Vagina (tissue), 2 donors: ENCODE data around the gene COL23A1. TPM values are rescaled to one million over a fixed set of nuclear protein-coding genes. Genes with fewer than 3 reads are reported as not detected.

Experiments
- DNase-seq, 2 donors: peaks; one replicate each; pipeline ENCODE4 v3.0.0-alpha.2; 2017; ENCODE audit errors: extremely low spot score in 2 of 2
- H3K27ac ChIP-seq: fragments of 200-600 bp; sonication (generic); one replicate; pipeline ENCODE4 v1.5.1; 2019
- H3K27me3 ChIP-seq: fragments of 200-600 bp; sonication (generic); one replicate; pipeline ENCODE4 v1.5.1; 2019
- H3K36me3 ChIP-seq, 2 donors: fragments of 200-600 bp; sonication (generic); one replicate each; pipeline ENCODE4 v1.5.1; 2017 to 2019
- H3K4me1 ChIP-seq: fragments of 200-600 bp; sonication (generic); one replicate; pipeline ENCODE4 v1.5.1; 2019
- H3K4me3 ChIP-seq, 2 donors: fragments of 200-600 bp; sonication (generic); 1 replicate in 1 of 2; 2 replicates in 1 of 2; pipeline ENCODE4 v1.5.1; 2016 to 2019
- H3K9me3 ChIP-seq: fragments of 200-600 bp; sonication (generic); one replicate; pipeline ENCODE4 v1.5.1; 2019
- CTCF ChIP-seq, 3 experiments: fragments of 450-650 bp in 2 of 3; fragments of 200-600 bp in 1 of 3; sonication (generic) in 1 of 3; IDR thresholded peaks; one replicate each; pipeline ENCODE4 v1.5.1; 2017 to 2019; ENCODE audit warnings: antibody characterized with exemption in 3 of 3, mild to moderate bottlenecking in 2 of 3, moderate library complexity in 2 of 3
- POLR2A ChIP-seq, 2 donors: fragments of 450-650 bp; IDR thresholded peaks; one replicate each; pipeline ENCODE4 v1.6.1; 2017; ENCODE audit warnings: antibody characterized with exemption in 2 of 2, mild to moderate bottlenecking in 2 of 2, moderate library complexity in 2 of 2
- POLR2AphosphoS5 ChIP-seq, 2 donors: sonication (generic); formaldehyde crosslinking; IDR thresholded peaks; one replicate each; pipeline ENCODE4 v1.9.0; 2017; ENCODE audit warnings: antibody characterized with exemption in 2 of 2, mild to moderate bottlenecking in 2 of 2, low read depth in 1 of 2; ENCODE audit not compliant: insufficient read depth in 1 of 2
- intact Hi-C: fragments of 100-400 bp; cut with DNase I; formaldehyde crosslinking; loops from one replicate; pipeline ENCODE4 v1.15.1; 2023
- total RNA-seq: library from RNA; depleted of rRNA; stranded (reverse); fragments of >200 nt; gene quantifications from one replicate; pipeline ENCODE4 v1.2.3, GENCODE V29; 2016

Gene COL23A1
- total RNA-seq, 1 donor from 2014 or later, result 3.7 TPM

- H3K9me3 ChIP-seq, result no peaks in the 10 kb centered on the region
- H3K27me3 ChIP-seq, result no peaks in the 10 kb centered on the region
- H3K4me1 ChIP-seq, result no peaks in the 10 kb centered on the region
- no peak for DNase-seq
- TF ChIP-seq POLR2A (IDR thresholded peaks at IDR 0.05) (no peak), CTCF (IDR thresholded peaks at IDR 0.05) (no peak), POLR2AphosphoS5 (IDR thresholded peaks at IDR 0.05; ENCODE audit: insufficient read depth in 1 of 2, low read depth in 1 of 2) (no peak)
- no peaks in the 10 kb centered on the region for H3K36me3 ChIP-seq
- H3K27ac ChIP-seq, result no peak overlapping the region
- no peak overlapping the region for H3K4me3 ChIP-seq
- intact Hi-C loops, result no loop called here
These were observed 225.9 kb downstream of the COL23A1 start for GRCh38 chr5:178364326-178364675.

- Histone ChIP-seq H3K9me3 (no peaks in the 10 kb centered on the region), H3K4me1 (no peaks in the 10 kb centered on the region), H3K36me3 (no peaks in the 10 kb centered on the region), H3K27ac (no peak overlapping the region), H3K4me3 (no peak overlapping the region), H3K27me3 (no peaks in the 10 kb centered on the region)
- intact Hi-C loops, result no loop called here
- TF ChIP-seq POLR2AphosphoS5 (IDR thresholded peaks at IDR 0.05; ENCODE audit: insufficient read depth in 1 of 2, low read depth in 1 of 2), result no peak
- no peak for TF ChIP-seq CTCF (IDR thresholded peaks at IDR 0.05)
- no peak for TF ChIP-seq POLR2A (IDR thresholded peaks at IDR 0.05)
- no peak for DNase-seq
These were observed 226.5 kb downstream of the COL23A1 start for GRCh38 chr5:178363501-178364325.

- intact Hi-C loops, result no loop called here
- Histone ChIP-seq H3K4me3 (no peak overlapping the region), H3K9me3 (no peaks in the 10 kb centered on the region), H3K27ac (no peak overlapping the region), H3K27me3 (no peaks in the 10 kb centered on the region), H3K36me3 (no peaks in the 10 kb centered on the region), H3K4me1 (peaks cover 6% of the 10 kb centered on the region)
- no peak for DNase-seq
- TF ChIP-seq CTCF (IDR thresholded peaks at IDR 0.05), result no peak
- no peak for TF ChIP-seq POLR2AphosphoS5 (IDR thresholded peaks at IDR 0.05; ENCODE audit: insufficient read depth in 1 of 2, low read depth in 1 of 2)
- TF ChIP-seq POLR2A (IDR thresholded peaks at IDR 0.05), result no peak
These were observed 228.3 kb downstream of the COL23A1 start for GRCh38 chr5:178361657-178362445.

GRCh38 chr5:178360926-178361235, 229.3 kb downstream of the COL23A1 start:
- intact Hi-C loops, result no loop called here
- H3K27me3 ChIP-seq, result no peaks in the 10 kb centered on the region
- DNase-seq, result no peak
- H3K27ac ChIP-seq, result no peak overlapping the region
- H3K4me1 ChIP-seq, result peaks cover 14% of the 10 kb centered on the region
- H3K9me3 ChIP-seq, result no peaks in the 10 kb centered on the region
- no peak overlapping the region for H3K4me3 ChIP-seq
- H3K36me3 ChIP-seq, result no peaks in the 10 kb centered on the region
- no peak for TF ChIP-seq CTCF (IDR thresholded peaks at IDR 0.05)
- no peak for TF ChIP-seq POLR2AphosphoS5 (IDR thresholded peaks at IDR 0.05; ENCODE audit: insufficient read depth in 1 of 2, low read depth in 1 of 2)
- no peak for TF ChIP-seq POLR2A (IDR thresholded peaks at IDR 0.05)
